ENCODE data around the gene KCNC3.
"Not testable (repeated sequence)": the region's sequence is repeated elsewhere in the genome, so short reads cannot be mapped to it uniquely, and the experiment has no call there.

The KCNC3 gene

GRCh38 chr19:50333737-50334617 is 4.8 kb upstream of the KCNC3 start:
- H3K9me3 Mint-ChIP-seq (ENCODE audit: low read depth), result no peaks in the 10 kb centered on the region
- H3K27ac Mint-ChIP-seq, result peak overlapping the region; percentile 93
- H3K4me3 Mint-ChIP-seq, result peak overlapping the region; percentile 88
- no peaks in the 10 kb centered on the region for H3K36me3 Mint-ChIP-seq
- peaks cover 41% of the 10 kb centered on the region for H3K4me1 Mint-ChIP-seq (ENCODE audit: low read depth)
- peaks cover 9% of the 10 kb centered on the region for H3K27me3 Mint-ChIP-seq

DNA sequence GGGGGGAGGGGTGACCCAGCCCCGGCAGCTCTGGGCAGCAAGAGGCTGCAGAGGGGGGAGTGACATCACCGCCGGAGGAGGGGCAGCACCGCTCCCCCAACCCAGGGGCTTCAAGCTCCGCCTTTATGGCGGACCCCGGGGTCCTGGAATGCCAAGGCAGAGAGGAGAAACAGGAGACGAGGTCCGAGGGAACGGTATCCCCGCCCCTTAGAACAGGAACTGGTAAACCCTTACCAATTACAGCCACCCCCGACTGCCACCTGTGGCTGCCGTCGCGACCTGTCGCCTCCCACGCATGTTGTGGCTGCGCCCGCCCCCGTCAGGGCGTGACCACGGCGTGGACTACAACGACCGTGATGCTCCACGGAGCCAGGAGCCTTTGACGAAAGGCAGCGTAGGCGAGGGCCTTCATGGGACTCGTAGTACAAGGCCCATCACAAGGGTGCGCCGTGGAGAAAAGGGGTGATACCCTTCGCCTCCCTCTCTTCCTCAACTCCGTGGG is 4.1 kb upstream of the KCNC3 start:
- H3K9me3 Mint-ChIP-seq (ENCODE audit: low read depth), result no peaks in the 10 kb centered on the region
- peaks cover 9% of the 10 kb centered on the region for H3K27me3 Mint-ChIP-seq
- H3K4me1 Mint-ChIP-seq (ENCODE audit: low read depth), result peaks cover 41% of the 10 kb centered on the region
- peak overlapping the region; percentile 88 for H3K4me3 Mint-ChIP-seq
- H3K27ac Mint-ChIP-seq, result peak overlapping the region; percentile 93
- no peaks in the 10 kb centered on the region for H3K36me3 Mint-ChIP-seq

DNA sequence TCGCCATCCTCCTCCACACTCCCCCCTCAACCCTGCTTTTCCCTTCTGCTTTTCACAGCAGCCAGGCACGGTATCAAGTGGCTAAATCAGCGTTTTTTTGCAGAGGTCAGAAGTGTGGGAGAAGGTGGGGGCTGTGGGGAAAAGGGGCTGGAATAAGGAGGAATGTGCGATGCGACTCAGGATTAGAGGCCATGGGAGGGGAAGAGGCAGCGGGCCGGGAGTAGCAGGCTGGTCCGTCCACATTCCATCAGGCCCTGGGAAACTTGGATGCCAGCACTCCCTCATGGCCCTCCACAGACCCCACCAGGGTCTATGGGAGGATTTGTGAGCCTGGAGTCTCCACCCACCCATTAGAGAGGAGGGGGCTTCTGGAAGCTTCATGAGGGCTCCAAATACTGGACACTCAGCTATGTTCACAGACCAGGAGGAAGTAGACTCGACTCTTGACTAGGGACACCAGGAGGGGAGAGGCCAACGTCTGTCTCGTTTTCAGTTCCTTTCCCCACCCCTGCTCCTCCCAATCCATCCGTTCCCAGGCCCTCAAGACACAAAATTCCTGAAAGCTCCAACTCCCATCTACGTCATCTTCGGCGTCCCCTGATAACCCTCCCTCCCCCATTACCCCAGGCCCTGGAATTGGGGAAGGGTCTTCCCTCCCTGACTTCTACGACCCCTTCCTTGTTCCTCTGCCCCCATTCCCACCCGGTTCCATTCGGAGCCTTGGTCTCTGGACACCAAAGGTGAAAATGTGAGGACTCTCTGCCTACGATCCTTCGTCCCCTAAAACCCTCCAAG is 3.3 kb upstream of the KCNC3 start:
- Mint-ChIP-seq H3K27ac (no peak overlapping the region), H3K4me3 (peak overlapping the region; percentile 46), H3K4me1 (ENCODE audit: low read depth) (peaks cover 45% of the 10 kb centered on the region), H3K36me3 (no peaks in the 10 kb centered on the region), H3K27me3 (peaks cover 9% of the 10 kb centered on the region), H3K9me3 (ENCODE audit: low read depth) (no peaks in the 10 kb centered on the region)

GRCh38 chr19:50331994-50332243 is 2.7 kb upstream of the KCNC3 start:
- H3K4me1 Mint-ChIP-seq (ENCODE audit: low read depth), result peaks cover 51% of the 10 kb centered on the region
- no peak overlapping the region for H3K27ac Mint-ChIP-seq
- peaks cover 14% of the 10 kb centered on the region for H3K27me3 Mint-ChIP-seq
- H3K36me3 Mint-ChIP-seq, result peaks cover 2% of the 10 kb centered on the region
- H3K9me3 Mint-ChIP-seq (ENCODE audit: low read depth), result no peaks in the 10 kb centered on the region
- peak overlapping the region; percentile 81 for H3K4me3 Mint-ChIP-seq

GRCh38 chr19:50331221-50331993 is 2.2 kb upstream of the KCNC3 start:
- Mint-ChIP-seq H3K27me3 (peaks cover 18% of the 10 kb centered on the region), H3K27ac (peak overlapping the region; percentile 61), H3K4me1 (ENCODE audit: low read depth) (peaks cover 55% of the 10 kb centered on the region), H3K4me3 (peak overlapping the region; percentile 81), H3K36me3 (peaks cover 2% of the 10 kb centered on the region), H3K9me3 (ENCODE audit: low read depth) (no peaks in the 10 kb centered on the region)

DNA sequence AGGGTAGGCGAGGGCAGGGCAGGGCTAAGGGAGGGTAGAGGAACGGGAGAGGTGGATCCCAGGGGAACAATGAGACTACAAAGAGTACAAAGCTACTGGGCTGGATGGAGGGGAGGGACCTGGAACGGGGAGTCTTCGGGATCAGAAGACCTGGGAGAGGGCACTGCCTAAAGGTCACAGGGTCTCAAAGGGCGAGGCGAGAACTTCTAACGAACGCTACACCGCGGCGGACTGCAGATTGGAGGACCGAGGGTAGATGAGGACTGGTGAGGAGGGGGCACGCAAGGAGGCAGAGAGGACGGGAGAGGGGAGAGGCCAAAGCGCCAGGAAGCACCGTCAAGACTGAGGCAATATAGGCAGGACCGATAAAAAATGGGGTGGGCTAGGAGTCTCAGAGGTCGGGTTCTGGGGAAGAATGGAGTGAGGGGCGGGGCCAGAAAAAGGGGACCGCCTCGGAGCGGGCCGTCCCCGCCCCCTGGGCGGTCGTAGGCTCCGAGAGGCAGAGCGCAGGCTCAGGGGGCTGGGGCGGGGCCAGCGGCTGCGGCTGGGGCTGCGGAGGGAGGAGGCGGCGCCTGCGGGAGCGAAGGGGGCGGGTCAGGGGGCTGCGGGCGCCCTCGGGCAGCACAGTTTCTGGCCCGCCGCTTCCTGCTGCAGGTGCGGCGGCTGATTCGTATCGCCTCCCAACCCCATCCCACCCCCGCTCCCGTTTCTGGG is 1.3 kb upstream of the KCNC3 start:
- H3K27ac Mint-ChIP-seq, result no peak overlapping the region

GRCh38 chr19:50329926-50330294 is 733 bp upstream of the KCNC3 start:
- H3K36me3 Mint-ChIP-seq; H3K9me3 Mint-ChIP-seq (ENCODE audit: low read depth): not testable (repeated sequence)
- peaks cover 18% of the 10 kb centered on the region for H3K27me3 Mint-ChIP-seq
- H3K4me1 Mint-ChIP-seq (ENCODE audit: low read depth), result peaks cover 52% of the 10 kb centered on the region
- peak overlapping the region; percentile 30 for H3K27ac Mint-ChIP-seq
- H3K4me3 Mint-ChIP-seq, result peak overlapping the region; percentile 80

More for the DNA sequence above, 1.3 kb upstream of the KCNC3 start:
- H3K4me3 Mint-ChIP-seq, result peak overlapping the region; percentile 76
- H3K4me1 Mint-ChIP-seq (ENCODE audit: low read depth), result peaks cover 56% of the 10 kb centered on the region
- H3K27me3 Mint-ChIP-seq, result peaks cover 18% of the 10 kb centered on the region
- peaks cover 2% of the 10 kb centered on the region for H3K36me3 Mint-ChIP-seq
- no peaks in the 10 kb centered on the region for H3K9me3 Mint-ChIP-seq (ENCODE audit: low read depth)

DNA sequence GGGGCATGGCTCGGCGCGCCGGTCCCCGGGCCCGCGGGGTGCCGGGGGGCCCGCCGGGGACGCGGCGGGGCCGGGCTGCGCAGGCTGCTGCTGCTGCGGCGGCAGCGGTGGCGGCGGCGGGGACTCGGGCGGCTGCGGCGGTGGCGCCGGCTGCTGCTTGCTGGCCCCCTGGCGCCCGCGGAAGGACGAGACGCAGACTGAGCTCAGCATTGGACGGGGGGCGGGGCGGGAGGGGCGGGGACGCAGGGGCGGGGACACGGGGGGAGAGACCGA is 368 bp downstream of the KCNC3 start:
- no peak overlapping the region for H3K4me3 Mint-ChIP-seq
- no peaks in the 10 kb centered on the region for H3K9me3 Mint-ChIP-seq (ENCODE audit: low read depth)
- peaks cover 2% of the 10 kb centered on the region for H3K36me3 Mint-ChIP-seq
- peaks cover 18% of the 10 kb centered on the region for H3K27me3 Mint-ChIP-seq
- peaks cover 53% of the 10 kb centered on the region for H3K4me1 Mint-ChIP-seq (ENCODE audit: low read depth)
- no peak overlapping the region for H3K27ac Mint-ChIP-seq

GRCh38 chr19:50328224-50328872 is 829 bp downstream of the KCNC3 start:
- H3K27ac Mint-ChIP-seq, result no peak overlapping the region
- no peak overlapping the region for H3K4me3 Mint-ChIP-seq
- H3K27me3 Mint-ChIP-seq, result peaks cover 18% of the 10 kb centered on the region
- H3K4me1 Mint-ChIP-seq (ENCODE audit: low read depth), result peaks cover 49% of the 10 kb centered on the region
- H3K9me3 Mint-ChIP-seq (ENCODE audit: low read depth), result no peaks in the 10 kb centered on the region
- H3K36me3 Mint-ChIP-seq, result peaks cover 2% of the 10 kb centered on the region

DNA sequence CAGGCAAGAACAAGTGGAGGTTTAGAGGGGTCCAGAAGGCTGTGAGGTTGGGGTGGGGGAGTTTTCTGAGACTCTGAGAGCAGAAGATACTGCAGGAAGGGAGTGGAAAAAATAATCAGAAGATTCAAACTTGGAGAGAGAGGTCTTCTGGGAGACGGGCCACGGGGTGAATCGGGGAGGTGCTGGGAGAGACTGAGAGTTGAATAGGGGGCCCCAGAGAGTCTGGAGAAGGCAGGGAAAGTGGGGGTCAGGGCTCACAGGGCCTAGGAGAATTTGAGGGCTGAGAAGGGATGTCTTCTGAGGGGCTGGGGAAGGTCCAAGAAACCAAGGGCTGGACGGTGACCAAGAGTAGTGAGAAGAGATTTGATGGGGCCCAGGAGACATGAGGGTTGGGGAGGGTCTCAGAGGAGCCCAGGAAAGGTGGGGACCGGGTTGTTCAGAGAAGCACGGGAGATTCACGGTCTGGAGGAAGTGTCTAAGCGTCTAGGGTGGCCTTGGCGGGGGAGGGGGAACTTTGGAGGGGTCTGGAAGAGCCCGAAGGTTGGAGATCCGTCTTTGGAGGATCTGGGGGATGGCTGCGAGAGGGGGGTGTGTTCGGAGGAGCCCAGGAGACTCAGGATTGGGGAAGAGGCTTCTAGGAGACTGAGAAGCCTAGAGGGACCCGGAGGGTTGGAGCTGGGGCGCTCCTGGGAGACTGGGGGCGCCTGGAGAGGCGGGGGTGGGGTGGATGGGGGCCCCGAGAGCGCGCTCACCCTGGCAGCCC is 1.5 kb downstream of the KCNC3 start:
- H3K9me3 Mint-ChIP-seq (ENCODE audit: low read depth), result no peaks in the 10 kb centered on the region
- no peak overlapping the region for H3K27ac Mint-ChIP-seq
- H3K36me3 Mint-ChIP-seq, result peaks cover 2% of the 10 kb centered on the region
- peak overlapping the region; percentile 42 for H3K4me3 Mint-ChIP-seq
- peaks cover 18% of the 10 kb centered on the region for H3K27me3 Mint-ChIP-seq
- peaks cover 45% of the 10 kb centered on the region for H3K4me1 Mint-ChIP-seq (ENCODE audit: low read depth)

- peaks cover 2% of the 10 kb centered on the region for H3K36me3 Mint-ChIP-seq
- peaks cover 18% of the 10 kb centered on the region for H3K27me3 Mint-ChIP-seq
- H3K9me3 Mint-ChIP-seq (ENCODE audit: low read depth), result no peaks in the 10 kb centered on the region
- H3K4me1 Mint-ChIP-seq (ENCODE audit: low read depth), result peaks cover 40% of the 10 kb centered on the region
- peak overlapping the region; percentile 42 for H3K4me3 Mint-ChIP-seq
- peak overlapping the region; percentile 2 for H3K27ac Mint-ChIP-seq
Measured at GRCh38 chr19:50327013-50327412, 2.2 kb downstream of the KCNC3 start.

DNA sequence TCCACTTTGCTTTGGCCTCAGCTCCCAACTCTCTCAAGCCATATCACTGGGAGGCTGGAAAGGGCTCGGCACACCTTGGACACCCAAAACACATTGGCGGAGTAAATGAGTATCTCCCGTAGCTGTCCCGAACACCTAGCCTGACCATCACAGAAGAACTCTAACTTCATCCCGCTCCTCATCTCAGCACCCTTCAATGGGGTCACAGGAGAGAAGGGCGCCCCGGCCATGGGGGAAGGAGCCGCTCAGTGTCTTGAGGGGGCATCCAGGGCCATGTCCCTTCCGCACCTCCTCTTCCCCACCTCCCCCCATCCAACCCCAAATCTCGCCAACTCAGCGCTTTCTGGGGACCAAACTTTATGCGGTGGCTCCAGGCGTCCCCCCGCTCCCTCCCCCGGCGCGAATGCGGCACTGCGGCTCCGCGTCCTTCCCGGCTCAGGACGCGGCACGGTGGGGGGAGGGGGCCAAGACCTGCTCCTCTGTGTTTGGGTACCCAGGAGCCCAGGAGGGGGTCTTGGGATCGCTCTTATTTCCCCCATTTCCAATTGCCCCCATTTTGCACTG is 3.0 kb downstream of the KCNC3 start:
- Mint-ChIP-seq H3K27me3 (peaks cover 17% of the 10 kb centered on the region), H3K9me3 (ENCODE audit: low read depth) (no peaks in the 10 kb centered on the region), H3K4me3 (no peak overlapping the region), H3K36me3 (peaks cover 2% of the 10 kb centered on the region), H3K4me1 (ENCODE audit: low read depth) (peaks cover 34% of the 10 kb centered on the region), H3K27ac (no peak overlapping the region)

- Mint-ChIP-seq H3K4me3 (peak overlapping the region; percentile 10), H3K27ac (no peak overlapping the region), H3K36me3 (peaks cover 2% of the 10 kb centered on the region), H3K9me3 (ENCODE audit: low read depth) (no peaks in the 10 kb centered on the region), H3K27me3 (peaks cover 17% of the 10 kb centered on the region), H3K4me1 (ENCODE audit: low read depth) (peaks cover 30% of the 10 kb centered on the region)
Measured at GRCh38 chr19:50325310-50326100, 3.7 kb downstream of the KCNC3 start.

Data from activated naive CD8-positive, alpha-beta T cell (primary cell).